HCT116 (cell line): ENCODE measurements around the gene OR2AT4.

Experiments
- EZH2 ChIP-seq: fragments of 200-600 bp; sonication (generic); IDR thresholded peaks from 2 replicates; pipeline ENCODE4 v1.6.1; 2017; ENCODE audit warnings: antibody characterized with exemption, mixed run types
- EZH2phosphoT487 ChIP-seq: fragments of 200-600 bp; IDR thresholded peaks from 2 replicates; pipeline ENCODE4 v1.6.1; 2018; ENCODE audit warnings: antibody characterized with exemption, borderline replicate concordance
- JUND ChIP-seq: IDR thresholded peaks from 2 replicates; pipeline ENCODE4 v1.6.1; 2012
- POLR2A ChIP-seq: IDR thresholded peaks from 2 replicates; pipeline ENCODE4 v1.7.0; 2011; ENCODE audit warnings: borderline replicate concordance; ENCODE audit not compliant: insufficient read depth, insufficient read length; ENCODE audit errors: extremely low read depth
- POLR2AphosphoS5 ChIP-seq: IDR thresholded peaks from 2 replicates; pipeline ENCODE4 v1.6.1; 2011; ENCODE audit warnings: mild to moderate bottlenecking, low read depth, low read length, moderate library complexity
- SP1 ChIP-seq: IDR thresholded peaks from 2 replicates; pipeline ENCODE4 v1.6.1; 2012; ENCODE audit warnings: low read depth
- TCF7L2 ChIP-seq: IDR thresholded peaks from 2 replicates; pipeline ENCODE4 v1.7.0; 2011; ENCODE audit warnings: borderline replicate concordance, inconsistent platforms; ENCODE audit not compliant: insufficient read depth, insufficient read length; ENCODE audit errors: extremely low read depth
- TF ChIP-seq, protein P1 (sequence below), 3 experiments: fragments of 200-600 bp in 1 of 3; sonication (generic) in 1 of 3; IDR thresholded peaks in 2 of 3; conservative IDR thresholded peaks in 1 of 3; 2 replicates each; pipeline ENCODE4 v1.5.1; 2012 to 2017; ENCODE audit warnings: low read depth in 2 of 3, low read length in 2 of 3, antibody characterized with exemption in 1 of 3, borderline replicate concordance in 1 of 3, control low read depth in 1 of 3, mild to moderate bottlenecking in 1 of 3, mixed read lengths in 1 of 3, mixed run types in 1 of 3, moderate library complexity in 1 of 3; ENCODE audit not compliant: insufficient read depth in 1 of 3
- TF ChIP-seq, protein P2 (sequence below): IDR thresholded peaks from 2 replicates; pipeline ENCODE4 v1.6.1; 2012; ENCODE audit warnings: low read depth
- TF ChIP-seq, protein P3 (sequence below): IDR thresholded peaks from 2 replicates; pipeline ENCODE4 v1.6.1; 2012

DNA sequence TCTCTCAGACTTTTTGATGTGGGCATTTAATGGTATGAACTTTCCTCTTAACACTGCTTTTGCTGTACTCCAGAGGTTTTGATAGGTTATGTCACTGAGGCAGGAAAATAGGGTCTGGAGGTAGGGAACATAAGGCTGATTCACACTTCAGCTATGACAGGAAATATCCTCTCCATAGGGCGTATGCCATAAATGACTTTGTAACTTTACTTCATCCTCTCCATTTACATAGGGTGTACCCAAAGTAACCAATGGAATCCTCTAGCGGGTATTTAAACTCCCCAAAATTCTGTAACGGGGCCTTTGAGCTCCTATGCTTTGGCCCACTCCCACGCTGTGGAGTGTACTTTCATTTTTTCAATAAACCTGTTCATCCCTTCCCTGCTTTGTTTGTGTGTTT lies 49.5 kb downstream of the OR2AT4 start:
- TF ChIP-seq TCF7L2 (no peak), EZH2 (no peak), POLR2AphosphoS5 (no peak), POLR2A (no peak), JUND (no peak), EZH2phosphoT487 (no peak), SP1 (no peak)
- TF ChIP-seq, protein P1, sequence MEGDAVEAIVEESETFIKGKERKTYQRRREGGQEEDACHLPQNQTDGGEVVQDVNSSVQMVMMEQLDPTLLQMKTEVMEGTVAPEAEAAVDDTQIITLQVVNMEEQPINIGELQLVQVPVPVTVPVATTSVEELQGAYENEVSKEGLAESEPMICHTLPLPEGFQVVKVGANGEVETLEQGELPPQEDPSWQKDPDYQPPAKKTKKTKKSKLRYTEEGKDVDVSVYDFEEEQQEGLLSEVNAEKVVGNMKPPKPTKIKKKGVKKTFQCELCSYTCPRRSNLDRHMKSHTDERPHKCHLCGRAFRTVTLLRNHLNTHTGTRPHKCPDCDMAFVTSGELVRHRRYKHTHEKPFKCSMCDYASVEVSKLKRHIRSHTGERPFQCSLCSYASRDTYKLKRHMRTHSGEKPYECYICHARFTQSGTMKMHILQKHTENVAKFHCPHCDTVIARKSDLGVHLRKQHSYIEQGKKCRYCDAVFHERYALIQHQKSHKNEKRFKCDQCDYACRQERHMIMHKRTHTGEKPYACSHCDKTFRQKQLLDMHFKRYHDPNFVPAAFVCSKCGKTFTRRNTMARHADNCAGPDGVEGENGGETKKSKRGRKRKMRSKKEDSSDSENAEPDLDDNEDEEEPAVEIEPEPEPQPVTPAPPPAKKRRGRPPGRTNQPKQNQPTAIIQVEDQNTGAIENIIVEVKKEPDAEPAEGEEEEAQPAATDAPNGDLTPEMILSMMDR (IDR thresholded peaks at IDR 0.05 in 2 of 3, conservative IDR thresholded peaks at IDR 0.05 in 1 of 3; ENCODE audit: borderline replicate concordance in 1 of 3, insufficient read depth in 1 of 3, low read depth in 2 of 3, low read length in 2 of 3) = no peak
- TF ChIP-seq, protein P2, sequence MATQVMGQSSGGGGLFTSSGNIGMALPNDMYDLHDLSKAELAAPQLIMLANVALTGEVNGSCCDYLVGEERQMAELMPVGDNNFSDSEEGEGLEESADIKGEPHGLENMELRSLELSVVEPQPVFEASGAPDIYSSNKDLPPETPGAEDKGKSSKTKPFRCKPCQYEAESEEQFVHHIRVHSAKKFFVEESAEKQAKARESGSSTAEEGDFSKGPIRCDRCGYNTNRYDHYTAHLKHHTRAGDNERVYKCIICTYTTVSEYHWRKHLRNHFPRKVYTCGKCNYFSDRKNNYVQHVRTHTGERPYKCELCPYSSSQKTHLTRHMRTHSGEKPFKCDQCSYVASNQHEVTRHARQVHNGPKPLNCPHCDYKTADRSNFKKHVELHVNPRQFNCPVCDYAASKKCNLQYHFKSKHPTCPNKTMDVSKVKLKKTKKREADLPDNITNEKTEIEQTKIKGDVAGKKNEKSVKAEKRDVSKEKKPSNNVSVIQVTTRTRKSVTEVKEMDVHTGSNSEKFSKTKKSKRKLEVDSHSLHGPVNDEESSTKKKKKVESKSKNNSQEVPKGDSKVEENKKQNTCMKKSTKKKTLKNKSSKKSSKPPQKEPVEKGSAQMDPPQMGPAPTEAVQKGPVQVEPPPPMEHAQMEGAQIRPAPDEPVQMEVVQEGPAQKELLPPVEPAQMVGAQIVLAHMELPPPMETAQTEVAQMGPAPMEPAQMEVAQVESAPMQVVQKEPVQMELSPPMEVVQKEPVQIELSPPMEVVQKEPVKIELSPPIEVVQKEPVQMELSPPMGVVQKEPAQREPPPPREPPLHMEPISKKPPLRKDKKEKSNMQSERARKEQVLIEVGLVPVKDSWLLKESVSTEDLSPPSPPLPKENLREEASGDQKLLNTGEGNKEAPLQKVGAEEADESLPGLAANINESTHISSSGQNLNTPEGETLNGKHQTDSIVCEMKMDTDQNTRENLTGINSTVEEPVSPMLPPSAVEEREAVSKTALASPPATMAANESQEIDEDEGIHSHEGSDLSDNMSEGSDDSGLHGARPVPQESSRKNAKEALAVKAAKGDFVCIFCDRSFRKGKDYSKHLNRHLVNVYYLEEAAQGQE = no peak
- TF ChIP-seq, protein P3, sequence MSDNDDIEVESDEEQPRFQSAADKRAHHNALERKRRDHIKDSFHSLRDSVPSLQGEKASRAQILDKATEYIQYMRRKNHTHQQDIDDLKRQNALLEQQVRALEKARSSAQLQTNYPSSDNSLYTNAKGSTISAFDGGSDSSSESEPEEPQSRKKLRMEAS = no peak
